Subcutaneous adipose tissue (tissue), 4 donors: ENCODE results near the gene FUT1. TPM values are rescaled to one million over a fixed set of nuclear protein-coding genes. Genes with fewer than 3 reads are reported as not detected.

Experiments
- total RNA-seq, 4 donors: library from RNA; depleted of rRNA; stranded (reverse); fragments of >200 nt; gene quantifications; one replicate each; pipeline ENCODE4 v1.1.0, GENCODE V29; 2016
- TF ChIP-seq, protein P1 (sequence below): fragments of 450-650 bp; IDR thresholded peaks from one replicate; pipeline ENCODE4 v1.5.1; 2016; ENCODE audit warnings: low read depth, mild to moderate bottlenecking, control low read depth, antibody characterized with exemption, moderate library complexity

FUT1 gene
- total RNA-seq, 4 donors from 2014 or later: 1.0 to 7.2 (median 4.4) TPM

DNA sequence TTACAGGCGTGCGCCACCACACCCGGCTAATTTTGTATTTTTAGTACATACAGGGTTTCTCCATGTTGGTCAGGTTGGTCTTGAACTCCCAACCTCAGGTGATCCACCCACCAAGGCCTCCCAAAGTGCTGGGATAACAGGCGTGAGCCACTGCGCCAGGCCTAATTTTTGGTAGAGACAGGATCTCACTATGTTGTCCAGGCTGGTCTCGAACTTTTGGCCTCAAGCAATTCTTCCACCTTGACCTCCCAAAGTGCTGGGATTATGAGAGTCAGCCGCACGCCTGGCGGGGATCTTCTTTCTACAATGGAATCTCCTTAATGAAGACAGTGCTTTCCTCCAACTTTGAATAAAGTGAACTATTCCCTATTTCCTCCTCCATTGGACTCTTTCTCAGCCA lies 17.8 kb downstream of the FUT1 start:
- TF ChIP-seq, protein P1, sequence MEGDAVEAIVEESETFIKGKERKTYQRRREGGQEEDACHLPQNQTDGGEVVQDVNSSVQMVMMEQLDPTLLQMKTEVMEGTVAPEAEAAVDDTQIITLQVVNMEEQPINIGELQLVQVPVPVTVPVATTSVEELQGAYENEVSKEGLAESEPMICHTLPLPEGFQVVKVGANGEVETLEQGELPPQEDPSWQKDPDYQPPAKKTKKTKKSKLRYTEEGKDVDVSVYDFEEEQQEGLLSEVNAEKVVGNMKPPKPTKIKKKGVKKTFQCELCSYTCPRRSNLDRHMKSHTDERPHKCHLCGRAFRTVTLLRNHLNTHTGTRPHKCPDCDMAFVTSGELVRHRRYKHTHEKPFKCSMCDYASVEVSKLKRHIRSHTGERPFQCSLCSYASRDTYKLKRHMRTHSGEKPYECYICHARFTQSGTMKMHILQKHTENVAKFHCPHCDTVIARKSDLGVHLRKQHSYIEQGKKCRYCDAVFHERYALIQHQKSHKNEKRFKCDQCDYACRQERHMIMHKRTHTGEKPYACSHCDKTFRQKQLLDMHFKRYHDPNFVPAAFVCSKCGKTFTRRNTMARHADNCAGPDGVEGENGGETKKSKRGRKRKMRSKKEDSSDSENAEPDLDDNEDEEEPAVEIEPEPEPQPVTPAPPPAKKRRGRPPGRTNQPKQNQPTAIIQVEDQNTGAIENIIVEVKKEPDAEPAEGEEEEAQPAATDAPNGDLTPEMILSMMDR: no peak

DNA sequence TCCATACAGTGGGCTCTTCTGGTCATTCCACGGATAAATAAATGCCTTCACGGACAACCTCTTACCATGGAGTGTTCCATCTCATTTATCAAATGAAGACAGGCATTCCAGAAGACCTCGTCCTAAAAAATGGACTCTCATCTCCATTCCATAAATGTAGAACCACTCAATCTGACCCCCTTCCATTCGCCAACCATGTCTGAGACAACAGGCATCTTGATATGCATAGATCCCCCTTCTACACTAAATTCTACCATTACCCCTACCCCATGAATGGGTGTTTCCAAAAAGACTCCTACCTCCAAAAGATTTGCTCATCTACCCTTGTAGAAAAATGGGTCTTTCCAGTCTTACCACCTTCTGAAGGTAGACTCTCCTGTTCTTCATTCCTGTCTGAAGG lies 21.0 kb downstream of the FUT1 start:
- TF ChIP-seq, protein P1: no peak

DNA sequence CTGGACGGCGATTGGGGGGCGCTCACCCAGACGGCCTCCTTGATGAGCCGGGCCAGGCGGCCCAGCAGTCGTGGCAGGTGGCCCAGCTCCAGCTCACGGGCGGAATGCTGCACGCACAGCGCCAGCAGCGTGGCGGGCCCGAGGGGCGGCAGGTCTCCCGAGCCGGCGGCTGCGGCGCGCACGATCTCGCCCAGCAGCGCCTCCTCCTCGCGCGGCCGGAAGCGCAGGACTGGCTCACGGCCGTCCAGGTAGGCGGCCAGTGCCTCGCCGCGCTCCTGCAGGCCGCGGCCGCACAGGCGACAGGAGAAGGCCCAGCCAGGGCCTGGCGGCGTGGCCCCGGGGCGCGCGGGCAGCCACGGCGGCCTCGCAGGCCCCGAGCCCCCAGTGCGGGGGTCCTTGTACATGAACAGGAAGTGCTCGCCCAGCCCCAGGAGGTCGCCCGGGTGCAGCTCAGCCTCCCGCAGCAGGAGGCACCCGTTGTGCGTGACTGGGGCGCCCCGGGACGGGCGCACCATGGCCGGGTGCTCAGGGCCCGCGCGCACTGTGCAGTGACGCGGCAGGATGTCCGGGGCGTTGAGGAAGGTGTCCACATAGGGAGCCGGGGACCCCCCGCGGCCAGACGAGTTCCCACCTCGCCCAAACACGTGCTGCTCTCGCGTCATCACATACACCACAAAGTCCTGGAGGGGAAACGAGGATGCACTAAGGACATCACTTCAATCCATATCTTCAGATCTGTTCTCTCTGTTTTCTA lies 23.4 kb downstream of the FUT1 start:
- TF ChIP-seq, protein P1: no peak

DNA sequence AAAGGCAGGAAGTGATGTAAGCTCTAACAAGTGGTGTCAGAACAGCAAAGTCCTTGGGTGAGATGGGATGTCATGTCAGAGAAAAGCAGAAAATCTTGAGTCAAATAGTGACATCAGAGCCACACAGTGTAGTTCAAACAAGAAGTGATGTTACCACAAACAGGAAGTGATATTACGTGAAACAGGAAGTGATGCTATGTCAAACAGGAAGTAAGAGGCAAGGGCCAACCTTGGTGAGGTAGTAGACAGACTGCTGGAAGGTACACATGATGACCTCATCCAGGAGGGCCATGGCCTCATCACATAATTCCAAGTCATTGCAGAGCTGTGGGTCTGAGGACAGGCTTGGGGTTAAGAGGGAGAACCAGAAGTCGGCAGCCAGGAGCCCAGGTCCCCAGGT lies 25.9 kb downstream of the FUT1 start:
- TF ChIP-seq, protein P1: no peak

DNA sequence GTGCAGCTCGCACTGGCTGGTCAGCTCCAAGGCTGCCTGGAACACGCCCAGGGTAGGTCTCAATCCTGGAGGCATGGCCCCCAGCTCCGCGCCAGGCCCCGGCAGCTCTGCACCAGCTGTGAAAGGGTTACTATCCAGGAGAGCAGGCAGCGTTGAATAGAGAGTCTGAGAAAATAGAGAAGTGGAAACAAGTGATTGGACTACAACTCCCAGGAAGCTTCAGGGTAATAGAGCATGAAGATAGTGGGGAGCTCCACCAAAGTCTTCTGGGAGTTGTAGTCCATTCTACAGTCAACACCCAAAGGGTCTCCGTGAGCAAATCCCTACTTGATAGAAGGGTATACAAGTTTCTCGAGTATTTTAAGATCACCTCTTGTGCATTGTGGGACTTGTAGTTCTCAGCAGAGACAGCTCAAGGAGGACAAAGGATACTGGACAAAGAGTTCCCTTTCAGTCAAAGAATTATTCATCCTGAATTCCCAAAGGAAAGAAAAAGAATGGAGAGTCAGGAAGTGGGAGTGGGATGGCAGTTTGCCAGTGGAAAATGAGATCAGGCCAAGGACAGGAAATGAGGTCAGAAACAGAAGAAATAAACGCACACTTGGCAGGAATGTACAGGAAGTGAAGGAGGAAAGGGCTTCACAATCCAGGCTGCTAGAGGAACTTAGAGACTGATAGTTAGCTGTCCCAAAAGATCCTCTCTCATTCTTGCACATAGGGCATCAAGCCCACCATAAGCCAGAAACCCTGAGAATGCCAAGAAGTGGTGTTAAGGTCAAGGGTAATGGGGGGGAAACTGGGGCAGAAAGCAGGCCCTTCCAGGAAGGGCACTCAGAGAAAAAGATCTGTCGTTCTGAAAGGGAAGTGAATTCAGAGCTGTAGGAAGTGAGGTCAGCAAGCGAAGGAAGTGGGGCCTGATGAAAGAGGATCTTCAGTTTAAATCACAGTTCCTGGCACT lies 27.4 kb downstream of the FUT1 start:
- TF ChIP-seq, protein P1: no peak

DNA sequence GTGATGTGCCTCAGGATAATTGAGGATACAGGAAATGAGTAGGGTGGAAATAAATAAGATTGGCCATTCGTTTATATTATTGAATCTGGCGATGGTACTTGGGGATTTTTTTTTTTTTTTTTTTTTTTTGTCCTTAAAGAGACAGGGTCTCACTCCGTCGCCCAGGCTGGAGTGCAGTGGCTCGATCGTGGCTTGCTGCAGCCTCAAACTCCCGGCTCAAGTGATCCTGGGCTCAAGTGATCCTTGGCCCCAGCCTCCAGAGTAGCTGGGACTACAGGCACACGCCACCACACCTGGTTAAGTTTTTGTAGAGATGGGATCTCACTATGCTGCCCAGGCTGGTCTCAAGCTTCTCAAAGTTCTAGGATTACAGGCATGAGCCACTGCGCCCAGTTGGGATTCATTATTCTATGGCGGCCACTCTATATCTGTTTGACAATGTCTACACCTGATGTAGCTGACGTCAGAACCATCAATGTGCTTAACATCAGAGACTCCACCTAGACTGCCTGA lies 30.2 kb downstream of the FUT1 start:
- TF ChIP-seq, protein P1: no peak
